IMR-90 (cell line): Measurements from ENCODE around the gene NDUFA3. TPM values are rescaled to one million over a fixed set of nuclear protein-coding genes. Genes with fewer than 3 reads are reported as not detected.

Experiments
- ATAC-seq: fragments of 200-7000 bp; cut with Tn5 transposase; 2 replicates; pipeline ENCODE4 v1.9.1; 2020; ENCODE audit warnings: low read depth, mild to moderate bottlenecking, moderate library complexity
- BruUV-seq: library from RNA; stranded (reverse); fragments of 400-500 nt; replicated peaks from 2 replicates; lab custom pipeline; 2021; lab: Mats Ljungman, UMichigan
- CTCF ChIA-PET: fragments of 300-600 bp; formaldehyde crosslinking; extraction: SDS; loops from one replicate; lab custom pipeline; 2021; ENCODE audit warnings: antibody characterized with exemption; lab: Yijun Ruan, JAX
- POLR2A ChIA-PET: fragments of 300-600 bp; sonication (Branson Sonifier 250); formaldehyde crosslinking; loops from one replicate; lab custom pipeline; 2022; ENCODE audit warnings: antibody characterized with exemption; ENCODE audit not compliant: unreplicated experiment; lab: Charles Lee
- DNase-seq: peaks from one replicate; pipeline ENCODE4 v3.0.0; 2013
- H2AFZ ChIP-seq: replicated peaks from 2 replicates; pipeline ENCODE3; 2013; ENCODE audit warnings: low read length, mild to moderate bottlenecking; ENCODE audit not compliant: poor library complexity
- H2AK5ac ChIP-seq: 2 replicates; pipeline ENCODE4 v1.6.1; 2013; ENCODE audit warnings: low read depth, low read length, inconsistent platforms
- H2AK9ac ChIP-seq: replicated peaks from 2 replicates; pipeline ENCODE3; 2013; ENCODE audit warnings: mild to moderate bottlenecking, low read depth, low read length, moderate library complexity; ENCODE audit not compliant: poor library complexity
- H2BK120ac ChIP-seq: 2 replicates; pipeline ENCODE4 v1.6.1; 2013; ENCODE audit warnings: low read depth, low read length, inconsistent platforms
- H2BK15ac ChIP-seq: 3 replicates; pipeline ENCODE4 v1.6.1; 2013; ENCODE audit warnings: low read depth, low read length, inconsistent platforms
- H2BK20ac ChIP-seq: 2 replicates; pipeline ENCODE4 v1.6.1; 2013; ENCODE audit warnings: low read depth, mild to moderate bottlenecking, inconsistent platforms, low read length, moderate library complexity
- H2BK5ac ChIP-seq: 2 replicates; pipeline ENCODE4 v1.6.1; 2013; ENCODE audit warnings: mild to moderate bottlenecking, low read depth, low read length, inconsistent platforms; ENCODE audit not compliant: poor library complexity, severe bottlenecking
- H3K14ac ChIP-seq: replicated peaks from 2 replicates; pipeline ENCODE4 v1.6.1; 2013; ENCODE audit warnings: low read depth, low read length, inconsistent platforms
- H3K18ac ChIP-seq: 2 replicates; pipeline ENCODE4 v1.6.1; 2013; ENCODE audit warnings: low read depth, low read length, control low read depth
- H3K23ac ChIP-seq: 2 replicates; pipeline ENCODE4 v1.6.1; 2013; ENCODE audit warnings: low read depth, low read length, inconsistent platforms
- H3K27ac ChIP-seq: 2 replicates; pipeline ENCODE4 v1.5.1; 2013; ENCODE audit warnings: mild to moderate bottlenecking, control low read depth, low read length; ENCODE audit not compliant: insufficient read depth
- H3K27me3 ChIP-seq: 2 replicates; pipeline ENCODE4 v1.6.1; 2013; ENCODE audit warnings: low read length; ENCODE audit not compliant: control insufficient read depth, insufficient read depth
- H3K36me3 ChIP-seq: 2 replicates; pipeline ENCODE4 v1.6.1; 2013; ENCODE audit warnings: low read length, mixed read lengths; ENCODE audit not compliant: control insufficient read depth, insufficient read depth
- H3K4ac ChIP-seq: 2 replicates; pipeline ENCODE4 v1.6.1; 2013; ENCODE audit warnings: low read depth, low read length, inconsistent platforms
- H3K4me1 ChIP-seq: 2 replicates; pipeline ENCODE4 v1.6.1; 2013; ENCODE audit warnings: low read length, mixed read lengths; ENCODE audit not compliant: control insufficient read depth, insufficient read depth
- H3K4me2 ChIP-seq: 2 replicates; pipeline ENCODE4 v1.6.1; 2013; ENCODE audit warnings: low read depth, mild to moderate bottlenecking, control low read depth, low read length, moderate library complexity
- H3K4me3 ChIP-seq: 2 replicates; pipeline ENCODE4 v1.5.1; 2013; ENCODE audit warnings: low read depth, mild to moderate bottlenecking, control low read depth, low read length, moderate library complexity; ENCODE audit not compliant: insufficient read depth
- H3K56ac ChIP-seq: 2 replicates; pipeline ENCODE4 v1.6.1; 2013; ENCODE audit warnings: low read length, inconsistent platforms; ENCODE audit not compliant: insufficient read depth; ENCODE audit errors: extremely low read depth
- H3K79me1 ChIP-seq, 2 experiments: 2 replicates each; pipeline ENCODE4 v1.6.1; 2013; ENCODE audit warnings: low read length in 2 of 2, inconsistent platforms in 1 of 2, low read depth in 1 of 2
- H3K9ac ChIP-seq: 2 replicates; pipeline ENCODE4 v1.6.1; 2013; ENCODE audit warnings: low read depth, low read length, control low read depth
- H3K9me1 ChIP-seq: 2 replicates; pipeline ENCODE4 v1.6.1; 2013; ENCODE audit warnings: low read length, inconsistent platforms; ENCODE audit not compliant: insufficient read depth
- H3K9me3 ChIP-seq: 2 replicates; pipeline ENCODE4 v1.6.1; 2013; ENCODE audit warnings: low read length; ENCODE audit not compliant: control insufficient read depth, insufficient read depth
- H4K20me1 ChIP-seq: 2 replicates; pipeline ENCODE4 v1.6.1; 2013; ENCODE audit warnings: low read length, inconsistent platforms; ENCODE audit not compliant: insufficient read depth
- H4K5ac ChIP-seq: 2 replicates; pipeline ENCODE4 v1.6.1; 2013; ENCODE audit warnings: mild to moderate bottlenecking, low read depth, low read length, control low read depth
- H4K8ac ChIP-seq, 2 experiments: 2 replicates each; pipeline ENCODE4 v1.6.1; 2013; ENCODE audit warnings: low read depth in 2 of 2, low read length in 2 of 2, control low read depth in 1 of 2, inconsistent platforms in 1 of 2
- H4K91ac ChIP-seq: 2 replicates; pipeline ENCODE4 v1.6.1; 2013; ENCODE audit warnings: low read depth, low read length, inconsistent platforms; ENCODE audit not compliant: insufficient read depth
- BHLHE40 ChIP-seq: fragments of 150-350 bp; IDR thresholded peaks from 2 replicates; pipeline ENCODE4 v1.6.1; 2016; ENCODE audit warnings: mild to moderate bottlenecking, low read depth, low read length
- CTCF ChIP-seq: conservative IDR thresholded peaks from 2 replicates; pipeline ENCODE4 v1.5.1; 2012; ENCODE audit warnings: mild to moderate bottlenecking, low read depth, low read length, improper control_type of control experiment
- MAFK ChIP-seq: IDR thresholded peaks from 2 replicates; pipeline ENCODE4 v1.6.1; 2012; ENCODE audit warnings: low read depth, low read length, improper control_type of control experiment
- MXI1 ChIP-seq: IDR thresholded peaks from 2 replicates; pipeline ENCODE4 v1.6.1; 2012; ENCODE audit warnings: low read depth, mild to moderate bottlenecking, low read length, moderate library complexity, borderline replicate concordance
- RAD21 ChIP-seq: IDR thresholded peaks from 2 replicates; pipeline ENCODE4 v1.6.1; 2012; ENCODE audit warnings: low read length, improper control_type of control experiment
- RCOR1 ChIP-seq: IDR thresholded peaks from 2 replicates; pipeline ENCODE4 v1.6.1; 2012; ENCODE audit warnings: mild to moderate bottlenecking, low read length, improper control_type of control experiment; ENCODE audit not compliant: insufficient replicate concordance
- USF2 ChIP-seq: fragments of 150-350 bp; IDR thresholded peaks from 2 replicates; pipeline ENCODE4 v1.6.1; 2017; ENCODE audit warnings: mild to moderate bottlenecking, antibody characterized with exemption, low read length, low read depth
- WGBS, 2 experiments: methylation state at CpG; one replicate each; pipeline versions ENCODE4 v1.1.5 to v1.1.7; 2013; ENCODE audit warnings: missing lambda C conversion rate in 2 of 2; ENCODE audit not compliant: insufficient read length in 1 of 2; ENCODE audit errors: extremely low coverage in 2 of 2; 5-methylcytosine and 5-hydroxymethylcytosine counted together
- dilution Hi-C: fragments of 300-500 bp; cut with HindIII; formaldehyde crosslinking; loops from one replicate; pipeline ENCODE4 v1.14.3; 2018; ENCODE audit warnings: low sequenced_read_pairs; ENCODE audit not compliant: unreplicated experiment
- in situ Hi-C: fragments of 300-500 bp; cut with MboI; formaldehyde crosslinking; loops from 3 replicates; pipeline ENCODE4 v1.14.3; 2019; ENCODE audit warnings: low sequenced_read_pairs, inconsistent platforms, mixed read lengths
- intact Hi-C: fragments of 100-400 bp; cut with micrococcal nuclease; formaldehyde crosslinking; loops from 2 replicates; pipeline ENCODE4 v1.10.0; 2022
- polyA plus RNA-seq, 3 experiments: library from polyadenylated mRNA; depleted of rRNA; stranded (reverse); fragments of >200 nt; gene quantifications; 2 replicates each; pipeline ENCODE4 v1.2.3, GENCODE V29; 2012; ENCODE audit warnings: low replicate concordance in 1 of 3
- total RNA-seq: library from RNA; depleted of rRNA; stranded (reverse); fragments of >200 nt; gene quantifications from 2 replicates; pipeline ENCODE4 v1.2.3, GENCODE V29; 2012

NDUFA3 gene
- total and polyA plus RNA-seq, 2 of the 4 experiments (the other 2 are of a cell fraction), result 7.9 to 85.0 TPM

GRCh38 chr19:54151362-54152035 is 48.8 kb downstream of the NDUFA3 start (continued):
- TF ChIP-seq USF2, result no peak
- no peak for TF ChIP-seq RCOR1
- no peak for TF ChIP-seq MAFK
- TF ChIP-seq BHLHE40, result no peak
- no peak for TF ChIP-seq MXI1

- Histone ChIP-seq H3K4me1 (no peaks in the 10 kb centered on the region), H4K91ac (no peak overlapping the region), H3K4me2 (no peak overlapping the region), H2BK15ac (no peak overlapping the region), H3K56ac (no peak overlapping the region), H3K9me3 (no peaks in the 10 kb centered on the region), H3K4me3 (no peak overlapping the region), H2AK5ac (no peak overlapping the region), H2AK9ac (no peak overlapping the region), H2BK120ac (no peak overlapping the region), H3K27ac (no peak overlapping the region), H3K18ac (no peak overlapping the region), H3K27me3 (no peaks in the 10 kb centered on the region), H3K9me1 (no peaks in the 10 kb centered on the region), H3K14ac (no peak overlapping the region), H3K9ac (no peak overlapping the region), H3K4ac (no peak overlapping the region), H4K20me1 (peaks cover 7% of the 10 kb centered on the region; the same call in 1 of the 2 replicates), H3K79me1 (peaks cover 2 to 16% of the 10 kb centered on the region in 2 experiments; a peak in 2 of 4 replicates), H3K23ac (no peak overlapping the region), H2BK20ac (no peak overlapping the region), H2BK5ac (no peak overlapping the region), H3K36me3 (peaks cover 79% of the 10 kb centered on the region), H4K5ac (no peak overlapping the region), H2AFZ (no peak overlapping the region), H4K8ac (no peak overlapping the region)
- intact Hi-C loops (no loop called here), in situ Hi-C loops (no loop called here), dilution Hi-C loops (no loop called here)
- TF ChIP-seq RAD21 (no peak), CTCF (no peak)
- no TSS peak for BruUV-seq
- DNase-seq (no peak), ATAC-seq (no peak)
- ChIA-PET POLR2A (no interaction called here), CTCF (no interaction called here)
- 100% methylated on average over 3 of the region's 12 CpGs; no CpG with 5 or more reads in 1 of the 2 experiments for WGBS, 2 experiments
Observed at GRCh38 chr19:54152267-54152666, 49.6 kb downstream of the NDUFA3 start.
